ENCODE data around the gene ANKRD33B.

The ANKRD33B gene

GRCh38 chr5:10701567-10702039, 137.7 kb downstream of the ANKRD33B start:
- peak; percentile 42 for DNase-seq

DNA sequence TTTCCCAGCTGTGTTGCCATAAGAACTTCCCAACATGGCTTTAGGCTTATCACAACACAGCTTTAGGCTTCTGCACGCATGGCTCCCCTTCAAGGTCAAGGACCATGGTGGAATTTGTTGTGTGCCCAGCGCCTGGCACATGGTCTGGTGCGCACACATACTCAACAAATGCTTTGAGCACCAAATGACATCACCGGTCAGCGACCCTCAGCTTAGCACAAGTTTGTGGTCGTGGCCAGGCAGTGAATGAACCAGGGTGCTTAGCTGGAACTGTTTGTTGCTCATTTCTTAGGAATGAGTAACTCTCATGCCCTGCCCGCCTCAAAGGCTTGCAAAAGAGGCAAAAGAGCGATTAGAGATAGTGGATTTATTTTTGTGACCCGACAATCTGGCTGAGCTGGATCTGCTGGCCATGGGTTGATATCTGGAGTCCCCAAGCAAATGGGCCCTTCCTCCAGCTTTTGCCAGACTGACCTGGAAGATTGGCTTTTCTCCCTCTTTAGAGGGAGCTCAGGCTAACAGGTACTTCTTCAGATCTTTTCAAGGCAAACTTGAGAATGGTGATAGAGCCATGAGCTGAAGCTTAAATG, 138.3 kb downstream of the ANKRD33B start:
- peak; percentile 73 for DNase-seq

DNA sequence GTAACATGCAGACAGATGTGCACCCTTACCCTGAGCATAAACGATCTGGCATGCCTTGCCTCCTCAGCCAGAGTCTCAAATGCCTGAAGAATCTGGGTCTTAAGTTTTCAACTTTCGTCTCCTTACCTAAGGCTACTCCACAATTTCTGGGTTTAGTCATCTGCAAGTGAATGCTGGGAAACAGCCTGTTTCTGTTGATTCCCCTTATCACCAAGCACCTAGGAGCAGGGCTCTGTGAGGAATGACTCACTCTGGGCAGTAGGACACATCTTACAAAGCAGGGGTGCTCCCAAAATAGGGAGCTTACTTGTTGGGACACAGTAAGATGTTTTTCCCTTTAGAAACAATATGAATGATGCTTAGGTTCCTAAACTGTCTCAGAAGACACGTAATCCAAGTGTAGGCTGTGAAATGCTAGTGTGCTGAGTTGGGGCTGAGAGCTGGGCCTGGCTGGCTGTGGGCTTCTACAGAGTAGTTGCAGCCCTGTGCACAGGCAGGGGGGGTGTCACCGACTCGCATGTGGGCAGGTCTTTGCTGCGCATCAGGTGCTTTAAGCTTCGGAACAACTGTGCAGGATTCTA, 139.1 kb downstream of the ANKRD33B start:
- no peak for DNase-seq

DNA sequence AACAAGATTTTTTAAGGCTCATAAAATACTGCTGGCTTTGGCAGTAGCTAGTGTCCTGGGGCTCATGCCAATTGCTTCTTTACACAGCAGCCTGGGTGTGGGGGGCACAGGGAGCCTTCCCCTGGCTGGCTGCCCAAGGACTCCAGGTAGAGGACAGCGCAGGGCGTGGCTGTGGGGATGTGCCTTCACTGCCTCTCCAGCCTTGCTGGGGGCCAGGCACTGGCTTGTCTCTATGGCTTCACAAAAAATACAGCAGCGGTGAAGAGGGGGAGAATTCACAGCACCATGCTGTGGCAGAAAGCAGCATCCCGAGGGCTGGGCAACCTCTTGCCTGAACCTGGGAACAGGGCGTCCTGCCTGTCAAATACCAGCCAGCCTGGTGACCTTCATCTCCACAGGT, 139.8 kb downstream of the ANKRD33B start:
- DNase-seq: no peak

GRCh38 chr5:10704949-10705621, 141.2 kb downstream of the ANKRD33B start:
- DNase-seq: peak; percentile 62

DNA sequence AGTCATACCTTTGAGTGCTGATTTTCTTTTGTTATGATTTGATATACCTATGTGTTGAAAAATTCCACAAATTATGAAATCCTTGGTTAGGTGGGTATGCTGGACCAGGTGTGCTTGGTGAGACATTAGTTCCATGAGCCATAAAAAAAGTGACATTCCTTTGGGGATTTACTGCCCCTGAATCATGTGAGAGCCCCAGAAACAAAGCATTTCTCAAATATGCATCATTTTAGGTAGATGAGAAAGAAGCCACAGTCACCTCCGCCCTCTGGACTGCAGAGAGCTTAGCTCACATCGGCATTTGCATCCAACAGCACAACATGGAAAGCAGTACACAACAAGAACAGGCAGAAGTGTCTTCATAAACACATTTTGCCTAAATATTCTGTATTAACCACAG, 141.9 kb downstream of the ANKRD33B start:
- DNase-seq: no peak

- DNase-seq: no peak
Measured at GRCh38 chr5:10706326-10706725, 142.5 kb downstream of the ANKRD33B start.

Data from fibroblast of skin of abdomen (primary cell).